Activated CD4-positive, alpha-beta T cell treated with anti-CD3 and anti-CD28 coated beads for 24 hours (primary cell): ENCODE results near the gene CENPQ.

Experiments
- DNase-seq, 2 donors: peaks; one replicate each; pipeline ENCODE4 v3.0.0-alpha.2; 2020; ENCODE audit warnings: low read depth in 2 of 2

CENPQ gene

GRCh38 chr6:49504666-49505065, 41.5 kb downstream of the CENPQ start:
- no peak for DNase-seq

- DNase-seq = no peak
Observed at GRCh38 chr6:49506569-49507111, 43.5 kb downstream of the CENPQ start.

- DNase-seq = no peak
Observed at GRCh38 chr6:49509342-49509741, 46.2 kb downstream of the CENPQ start.

- no peak for DNase-seq
Observed at GRCh38 chr6:49513153-49513989, 50.2 kb downstream of the CENPQ start.

GRCh38 chr6:49514571-49515484, 51.7 kb downstream of the CENPQ start:
- DNase-seq = no peak

- DNase-seq = no peak
Observed at GRCh38 chr6:49515485-49516146, 52.4 kb downstream of the CENPQ start.

- DNase-seq = no peak
Observed at GRCh38 chr6:49516147-49516505, 53.0 kb downstream of the CENPQ start.

GRCh38 chr6:49517919-49518318, 54.7 kb downstream of the CENPQ start:
- no peak for DNase-seq

GRCh38 chr6:49519660-49520059, 56.5 kb downstream of the CENPQ start:
- no peak for DNase-seq

- DNase-seq = no peak
Observed at GRCh38 chr6:49522710-49523593, 59.8 kb downstream of the CENPQ start.

- DNase-seq = no peak
Observed at GRCh38 chr6:49523901-49524300, 60.7 kb downstream of the CENPQ start.

GRCh38 chr6:49524541-49524940, 61.4 kb downstream of the CENPQ start:
- DNase-seq = no peak

- no peak for DNase-seq
Observed at GRCh38 chr6:49526598-49526997, 63.4 kb downstream of the CENPQ start.

- DNase-seq = no peak
Observed at GRCh38 chr6:49527320-49527719, 64.2 kb downstream of the CENPQ start.

GRCh38 chr6:49528571-49528970, 65.4 kb downstream of the CENPQ start:
- DNase-seq = no peak

- no peak for DNase-seq
Observed at GRCh38 chr6:49530141-49530776, 67.1 kb downstream of the CENPQ start.

GRCh38 chr6:49531774-49532569, 68.8 kb downstream of the CENPQ start:
- DNase-seq = no peak

- DNase-seq = no peak
Observed at GRCh38 chr6:49535795-49536194, 72.6 kb downstream of the CENPQ start.

GRCh38 chr6:49539102-49539501, 75.9 kb downstream of the CENPQ start:
- DNase-seq = no peak

- DNase-seq = no peak
Observed at GRCh38 chr6:49540614-49541013, 77.4 kb downstream of the CENPQ start.
